ENCODE data around the gene DSC1. TPM values are rescaled to one million over a fixed set of nuclear protein-coding genes. Genes with fewer than 3 reads are reported as not detected.

The DSC1 gene
- total and polyA plus RNA-seq, 9 donors: 0.11 TPM; not detected in 8

DNA sequence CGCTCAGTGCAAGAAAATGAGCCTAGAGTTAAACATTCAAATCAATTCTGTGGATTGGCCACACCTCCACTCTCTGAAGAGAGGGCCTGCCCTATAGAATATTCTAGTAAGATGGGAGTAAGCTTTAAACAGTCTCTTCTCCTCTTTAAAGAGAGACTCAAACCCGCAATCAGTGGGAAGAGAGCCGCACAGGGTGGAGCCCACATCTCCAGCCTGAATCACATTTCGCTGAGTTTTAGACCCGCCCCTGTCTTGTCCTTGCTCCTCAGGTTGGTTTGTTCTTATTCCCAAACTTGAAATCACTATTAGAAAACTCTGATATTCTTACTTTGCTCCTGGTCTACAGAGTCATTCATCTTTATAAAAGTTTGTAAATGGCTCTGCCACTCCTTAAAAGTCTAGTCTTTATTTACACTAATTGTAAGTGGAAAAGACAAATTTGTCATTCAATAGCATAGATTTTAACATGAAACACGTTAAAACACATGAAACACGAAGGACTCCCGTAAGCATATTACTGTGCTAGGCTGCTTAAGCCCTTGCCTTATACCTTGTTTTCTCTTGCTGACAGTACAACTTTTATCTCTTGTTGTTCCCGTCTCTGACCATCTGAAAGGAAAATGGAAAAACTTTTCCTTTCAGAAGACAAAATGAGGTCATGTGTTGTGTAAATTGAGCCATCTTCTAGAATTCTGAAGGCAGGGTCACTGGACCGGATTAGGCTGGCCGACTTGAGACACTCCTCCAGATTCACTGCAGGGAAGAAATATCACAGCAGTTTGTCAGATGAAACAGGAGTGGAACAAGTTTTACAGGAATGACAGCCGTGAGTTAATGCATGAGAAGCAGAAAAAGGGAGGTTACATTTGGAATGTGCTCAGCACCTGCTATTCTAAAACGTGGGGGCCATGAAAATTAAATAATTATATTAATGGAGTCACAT, 5.6 kb downstream of the DSC1 start:
- intact Hi-C loops (cut with DNase I): no loop called here
- Histone ChIP-seq H3K27ac (no peak overlapping the region), H3K27me3 (no peaks in the 10 kb centered on the region), H3K9me3 (no peaks in the 10 kb centered on the region), H3K4me3 (no peak overlapping the region), H3K4me1 (ENCODE audit: insufficient read depth) (no peaks in the 10 kb centered on the region), H3K36me3 (no peaks in the 10 kb centered on the region)
- DNase-seq: no peak
- TF ChIP-seq, protein P1, sequence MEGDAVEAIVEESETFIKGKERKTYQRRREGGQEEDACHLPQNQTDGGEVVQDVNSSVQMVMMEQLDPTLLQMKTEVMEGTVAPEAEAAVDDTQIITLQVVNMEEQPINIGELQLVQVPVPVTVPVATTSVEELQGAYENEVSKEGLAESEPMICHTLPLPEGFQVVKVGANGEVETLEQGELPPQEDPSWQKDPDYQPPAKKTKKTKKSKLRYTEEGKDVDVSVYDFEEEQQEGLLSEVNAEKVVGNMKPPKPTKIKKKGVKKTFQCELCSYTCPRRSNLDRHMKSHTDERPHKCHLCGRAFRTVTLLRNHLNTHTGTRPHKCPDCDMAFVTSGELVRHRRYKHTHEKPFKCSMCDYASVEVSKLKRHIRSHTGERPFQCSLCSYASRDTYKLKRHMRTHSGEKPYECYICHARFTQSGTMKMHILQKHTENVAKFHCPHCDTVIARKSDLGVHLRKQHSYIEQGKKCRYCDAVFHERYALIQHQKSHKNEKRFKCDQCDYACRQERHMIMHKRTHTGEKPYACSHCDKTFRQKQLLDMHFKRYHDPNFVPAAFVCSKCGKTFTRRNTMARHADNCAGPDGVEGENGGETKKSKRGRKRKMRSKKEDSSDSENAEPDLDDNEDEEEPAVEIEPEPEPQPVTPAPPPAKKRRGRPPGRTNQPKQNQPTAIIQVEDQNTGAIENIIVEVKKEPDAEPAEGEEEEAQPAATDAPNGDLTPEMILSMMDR (IDR thresholded peaks at IDR 0.05): no peak
- TF ChIP-seq POLR2A (IDR thresholded peaks at IDR 0.05): no peak
- TF ChIP-seq EP300 (IDR thresholded peaks at IDR 0.05): no peak
- WGBS, 3 donors: 38 to 42% (median 40%) methylated on average over 13 of the region's 13 CpGs

- Histone ChIP-seq H3K4me3 (no peak overlapping the region), H3K9me3 (no peaks in the 10 kb centered on the region), H3K27ac (no peak overlapping the region), H3K27me3 (no peaks in the 10 kb centered on the region), H3K36me3 (no peaks in the 10 kb centered on the region), H3K4me1 (ENCODE audit: insufficient read depth) (no peaks in the 10 kb centered on the region)
- intact Hi-C loops (cut with DNase I): no loop called here
- 76 to 87% (median 86%) methylated on average over 4 of the region's 4 CpGs for WGBS, 3 donors
- no peak for DNase-seq
- TF ChIP-seq POLR2A (IDR thresholded peaks at IDR 0.05) (no peak), EP300 (IDR thresholded peaks at IDR 0.05) (no peak)
- TF ChIP-seq, protein P1 (IDR thresholded peaks at IDR 0.05): no peak
Measured at GRCh38 chr18:31155498-31155897, 7.2 kb downstream of the DSC1 start.

- no peak for TF ChIP-seq POLR2A (IDR thresholded peaks at IDR 0.05)
- TF ChIP-seq, protein P1 (IDR thresholded peaks at IDR 0.05): no peak
- TF ChIP-seq EP300 (IDR thresholded peaks at IDR 0.05): no peak
- DNase-seq: no peak
- H3K4me1 ChIP-seq (ENCODE audit: insufficient read depth): no peaks in the 10 kb centered on the region
- no peaks in the 10 kb centered on the region for H3K27me3 ChIP-seq
- WGBS, 3 donors: 27 to 35% (median 35%) methylated on average over 2 of the region's 2 CpGs
- H3K9me3 ChIP-seq: no peaks in the 10 kb centered on the region
- no peak overlapping the region for H3K4me3 ChIP-seq
- H3K36me3 ChIP-seq: no peaks in the 10 kb centered on the region
- intact Hi-C loops (cut with DNase I): no loop called here
- no peak overlapping the region for H3K27ac ChIP-seq
Measured at GRCh38 chr18:31154181-31154580, 8.5 kb downstream of the DSC1 start.

DNA sequence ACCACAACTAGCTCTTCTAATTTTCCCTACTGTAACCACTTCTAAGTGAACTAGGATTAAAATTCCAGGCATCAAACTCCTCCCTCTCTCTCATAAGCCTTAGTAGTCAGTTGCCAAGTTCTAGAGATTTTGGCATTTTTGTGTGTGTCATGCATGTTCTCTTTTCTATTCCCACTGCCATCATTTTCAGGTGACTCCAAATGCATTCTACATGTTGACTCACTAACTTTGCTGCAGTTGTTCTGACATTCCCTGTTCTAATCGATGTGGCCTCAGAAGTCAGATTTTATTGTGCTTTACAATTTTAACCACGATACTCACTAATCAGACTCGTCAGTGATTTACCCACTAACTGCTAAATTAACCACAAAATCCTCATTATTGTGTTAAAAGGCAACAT, 13.3 kb downstream of the DSC1 start:
- Histone ChIP-seq H3K9me3 (no peaks in the 10 kb centered on the region), H3K36me3 (no peaks in the 10 kb centered on the region), H3K27ac (no peak overlapping the region), H3K4me1 (ENCODE audit: insufficient read depth) (no peaks in the 10 kb centered on the region), H3K27me3 (no peaks in the 10 kb centered on the region), H3K4me3 (no peak overlapping the region)
- TF ChIP-seq, protein P1 (IDR thresholded peaks at IDR 0.05): no peak
- TF ChIP-seq POLR2A (IDR thresholded peaks at IDR 0.05): no peak
- TF ChIP-seq EP300 (IDR thresholded peaks at IDR 0.05): no peak
- 52 to 66% (median 61%) methylated on average over 3 of the region's 3 CpGs for WGBS, 3 donors
- no peak for DNase-seq
- intact Hi-C loops (cut with DNase I): no loop called here
